ENCODE results near the gene DCC.

Gene DCC

GRCh38 chr18:52610451-52611115 is 270.6 kb downstream of the DCC start:
- no peak for DNase-seq

- DNase-seq, result no peak
Measured at GRCh38 chr18:52612406-52612805, 272.4 kb downstream of the DCC start.

GRCh38 chr18:52615321-52615720 is 275.3 kb downstream of the DCC start:
- no peak for DNase-seq

- no peak for DNase-seq
Measured at GRCh38 chr18:52615943-52616342, 275.9 kb downstream of the DCC start.

GRCh38 chr18:52617931-52618330 is 277.9 kb downstream of the DCC start:
- DNase-seq, result no peak

GRCh38 chr18:52620926-52621439 is 281.0 kb downstream of the DCC start:
- no peak for DNase-seq

GRCh38 chr18:52624702-52625101 is 284.7 kb downstream of the DCC start:
- no peak for DNase-seq

GRCh38 chr18:52636536-52636935 is 296.5 kb downstream of the DCC start:
- no peak for DNase-seq

GRCh38 chr18:52648201-52648600 is 308.2 kb downstream of the DCC start:
- no peak for DNase-seq

- no peak for DNase-seq
Measured at GRCh38 chr18:52652391-52652790, 312.4 kb downstream of the DCC start.

GRCh38 chr18:52657043-52657805 is 317.2 kb downstream of the DCC start:
- no peak for DNase-seq

- DNase-seq, result no peak
Measured at GRCh38 chr18:52667463-52668065, 327.6 kb downstream of the DCC start.

- peak; percentile 4 for DNase-seq
Measured at GRCh38 chr18:52670896-52671295, 330.9 kb downstream of the DCC start.

- no peak for DNase-seq
Measured at GRCh38 chr18:52678034-52678433, 338.0 kb downstream of the DCC start.

- no peak for DNase-seq
Measured at GRCh38 chr18:52678551-52678950, 338.6 kb downstream of the DCC start.

GRCh38 chr18:52679354-52679753 is 339.4 kb downstream of the DCC start:
- DNase-seq, result no peak

GRCh38 chr18:52682260-52682659 is 342.3 kb downstream of the DCC start:
- no peak for DNase-seq

GRCh38 chr18:52685316-52685715 is 345.3 kb downstream of the DCC start:
- DNase-seq, result no peak

GRCh38 chr18:52691841-52692240 is 351.8 kb downstream of the DCC start:
- DNase-seq, result no peak

- no peak for DNase-seq
Measured at GRCh38 chr18:52694804-52695203, 354.8 kb downstream of the DCC start.

- DNase-seq, result no peak
Measured at GRCh38 chr18:52700116-52700515, 360.1 kb downstream of the DCC start.

GRCh38 chr18:52700816-52701215 is 360.8 kb downstream of the DCC start:
- no peak for DNase-seq

- DNase-seq, result no peak
Measured at GRCh38 chr18:52701219-52701935, 361.4 kb downstream of the DCC start.

Measured in NCI-H2171 (cell line).